Spinal cord (tissue), 10 donors: Measurements from ENCODE around the gene SPEF2. TPM values are rescaled to one million over a fixed set of nuclear protein-coding genes. Genes with fewer than 3 reads are reported as not detected.
"Not testable (repeated sequence)": the region's sequence is repeated elsewhere in the genome, so short reads cannot be mapped to it uniquely, and the experiment has no call there.

Source experiments
- DNase-seq, 6 donors: peaks; one replicate each; pipeline versions ENCODE4 v3.0.0 to v3.0.0-alpha.2; 2013 to 2015; ENCODE audit warnings: low spot score in 6 of 6, low read depth in 4 of 6
- H3K27ac ChIP-seq: one replicate; pipeline ENCODE4 v1.5.1; 2013; ENCODE audit warnings: low read depth, low read length, control low read depth
- H3K27me3 ChIP-seq: one replicate; pipeline ENCODE4 v1.6.1; 2013; ENCODE audit warnings: low read length; ENCODE audit not compliant: control insufficient read depth, insufficient read depth
- H3K36me3 ChIP-seq: one replicate; pipeline ENCODE4 v1.6.1; 2013; ENCODE audit warnings: low read length; ENCODE audit not compliant: control insufficient read depth, insufficient read depth
- H3K4me1 ChIP-seq: one replicate; pipeline ENCODE4 v1.6.1; 2013; ENCODE audit warnings: low read length; ENCODE audit not compliant: control insufficient read depth, insufficient read depth
- H3K4me3 ChIP-seq: one replicate; pipeline ENCODE4 v1.5.1; 2013; ENCODE audit warnings: low read depth, low read length, control low read depth
- H3K9me3 ChIP-seq: one replicate; pipeline ENCODE4 v1.6.1; 2013; ENCODE audit warnings: low read length; ENCODE audit not compliant: control insufficient read depth, insufficient read depth
- WGBS: methylation state at CpG from one replicate; pipeline ENCODE4 v1.1.5; 2013; ENCODE audit warnings: missing lambda C conversion rate; ENCODE audit not compliant: insufficient coverage; 5-methylcytosine and 5-hydroxymethylcytosine counted together
- polyA plus RNA-seq, 2 donors: library from polyadenylated mRNA; unstranded; fragments of 120-200 nt; gene quantifications; one replicate each; pipeline ENCODE4 v1.2.1, GENCODE V29; 2013; ENCODE audit not compliant: insufficient read length in 2 of 2
- total RNA-seq, 2 donors: library from RNA; depleted of rRNA in 1 of 2; stranded (reverse); fragments of 120-200 nt in 1 of 2; fragments of >200 nt in 1 of 2; gene quantifications; one replicate each; pipeline versions ENCODE4 v1.2.3 to v1.2.4, GENCODE V29; 2013 to 2014
- donor health status: healthy.

The SPEF2 gene
- total and polyA plus RNA-seq, 4 donors, result 14.9 to 36.4 (median 21.7) TPM

GRCh38 chr5:35854248-35854647 is 236.6 kb downstream of the SPEF2 start:
- no CpG with 5 or more reads among the region's 1 CpG for WGBS
- H3K4me1 ChIP-seq, result no peaks in the 10 kb centered on the region
- no peak overlapping the region for H3K27ac ChIP-seq
- H3K4me3 ChIP-seq, result no peak overlapping the region
- H3K27me3 ChIP-seq, result no peaks in the 10 kb centered on the region
- no peak for DNase-seq
- H3K9me3 ChIP-seq, result no peaks in the 10 kb centered on the region
- no peaks in the 10 kb centered on the region for H3K36me3 ChIP-seq

- no CpG with 5 or more reads among the region's 1 CpG for WGBS
- H3K9me3 ChIP-seq, result no peaks in the 10 kb centered on the region
- peak in 1 of 6 donors; percentile 70 for DNase-seq
- H3K4me3 ChIP-seq, result no peak overlapping the region
- H3K4me1 ChIP-seq, result no peaks in the 10 kb centered on the region
- H3K27ac ChIP-seq, result no peak overlapping the region
- no peaks in the 10 kb centered on the region for H3K36me3 ChIP-seq
- H3K27me3 ChIP-seq, result no peaks in the 10 kb centered on the region
Observed at GRCh38 chr5:35855187-35855586, 237.5 kb downstream of the SPEF2 start.

- not testable (repeated sequence) for H3K9me3 ChIP-seq, H3K4me1 ChIP-seq
- WGBS, result 92% methylated on average over 3 of the region's 5 CpGs
Observed at GRCh38 chr5:35856186-35856764, 238.6 kb downstream of the SPEF2 start.

GRCh38 chr5:35856765-35857351 is 239.2 kb downstream of the SPEF2 start, which contains the start of gene IL7R:
TSS of gene IL7R (plus strand) at chr5:35856891. CDS start at chr5:35856978, 87 bp downstream.
- H3K36me3 ChIP-seq, result no peaks in the 10 kb centered on the region
- no peak for DNase-seq
- H3K4me1 ChIP-seq, result no peaks in the 10 kb centered on the region
- H3K4me3 ChIP-seq, result no peak within 1 kb of the TSS
- no peaks in the 10 kb centered on the region for H3K27me3 ChIP-seq
- no peak within 1 kb of the TSS for H3K27ac ChIP-seq
- H3K9me3 ChIP-seq, result no peaks in the 10 kb centered on the region
- 100% methylated on average over 1 of the region's 1 CpG for WGBS

More at GRCh38 chr5:35856186-35856764, 238.6 kb downstream of the SPEF2 start:
- not testable (repeated sequence) for DNase-seq, H3K4me3 ChIP-seq, H3K27me3 ChIP-seq, H3K27ac ChIP-seq, H3K36me3 ChIP-seq

GRCh38 chr5:35857606-35858205 is 240.0 kb downstream of the SPEF2 start:
- no peaks in the 10 kb centered on the region for H3K9me3 ChIP-seq

GRCh38 chr5:35859101-35859661 is 241.5 kb downstream of the SPEF2 start:
- Histone ChIP-seq H3K4me1 (no peaks in the 10 kb centered on the region), H3K36me3 (no peaks in the 10 kb centered on the region), H3K27me3 (no peaks in the 10 kb centered on the region), H3K9me3 (no peaks in the 10 kb centered on the region), H3K4me3 (no peak overlapping the region), H3K27ac (no peak overlapping the region)
- peak in 2 of 6 donors; percentile 27 to 53 for DNase-seq
- WGBS, result 36% methylated on average over 3 of the region's 3 CpGs

More at GRCh38 chr5:35857606-35858205, 240.0 kb downstream of the SPEF2 start:
- Histone ChIP-seq H3K4me1 (no peaks in the 10 kb centered on the region), H3K27ac (no peak overlapping the region), H3K27me3 (no peaks in the 10 kb centered on the region), H3K36me3 (no peaks in the 10 kb centered on the region), H3K4me3 (no peak overlapping the region)
- DNase-seq, result peak in 1 of 6 donors; percentile 15
- no CpG with 5 or more reads among the region's 2 CpGs for WGBS

GRCh38 chr5:35860686-35861085 is 243.0 kb downstream of the SPEF2 start:
- no peak overlapping the region for H3K4me3 ChIP-seq
- H3K27me3 ChIP-seq, result no peaks in the 10 kb centered on the region
- H3K9me3 ChIP-seq, result peaks cover 2% of the 10 kb centered on the region
- H3K4me1 ChIP-seq, result no peaks in the 10 kb centered on the region
- H3K36me3 ChIP-seq, result no peaks in the 10 kb centered on the region
- no peak for DNase-seq
- no CpG with 5 or more reads among the region's 1 CpG for WGBS
- no peak overlapping the region for H3K27ac ChIP-seq

GRCh38 chr5:35861718-35862117 is 244.1 kb downstream of the SPEF2 start:
- DNase-seq, result no peak
- peaks cover 2% of the 10 kb centered on the region for H3K9me3 ChIP-seq
- no peak overlapping the region for H3K27ac ChIP-seq
- no CpG with 5 or more reads among the region's 1 CpG for WGBS
- H3K4me1 ChIP-seq, result no peaks in the 10 kb centered on the region
- no peaks in the 10 kb centered on the region for H3K27me3 ChIP-seq
- no peak overlapping the region for H3K4me3 ChIP-seq
- H3K36me3 ChIP-seq, result no peaks in the 10 kb centered on the region

- no peak overlapping the region for H3K4me3 ChIP-seq
- 95% methylated on average over 2 of the region's 2 CpGs for WGBS
- H3K27me3 ChIP-seq, result no peaks in the 10 kb centered on the region
- H3K36me3 ChIP-seq, result no peaks in the 10 kb centered on the region
- DNase-seq, result no peak
- no peak overlapping the region for H3K27ac ChIP-seq
- H3K4me1 ChIP-seq, result no peaks in the 10 kb centered on the region
- H3K9me3 ChIP-seq, result peaks cover 2% of the 10 kb centered on the region
Observed at GRCh38 chr5:35862126-35862525, 244.5 kb downstream of the SPEF2 start.
